Measurements from ENCODE around the gene BIVM.

The BIVM gene

DNA sequence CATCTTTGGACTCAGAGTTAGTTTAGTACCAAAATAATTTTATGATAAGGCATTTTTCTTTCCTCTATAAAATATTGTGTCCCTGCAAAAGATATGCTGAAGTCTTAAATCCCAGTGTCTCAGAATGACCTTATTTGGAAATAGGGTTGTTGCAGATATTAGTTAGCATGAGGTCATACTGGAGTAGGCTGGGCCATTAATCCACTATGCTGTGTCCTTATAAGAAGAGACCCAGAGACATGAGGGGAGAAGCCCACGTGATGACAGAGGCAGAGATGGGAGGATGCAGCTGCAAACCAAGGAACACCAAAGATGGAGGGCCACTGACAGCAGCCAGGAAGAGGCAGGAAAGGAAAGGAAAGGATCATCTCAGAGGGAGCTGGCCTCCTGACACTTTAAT, 6.5 kb upstream of the BIVM start:
- no peak for DNase-seq (ENCODE audit: low read depth)

DNA sequence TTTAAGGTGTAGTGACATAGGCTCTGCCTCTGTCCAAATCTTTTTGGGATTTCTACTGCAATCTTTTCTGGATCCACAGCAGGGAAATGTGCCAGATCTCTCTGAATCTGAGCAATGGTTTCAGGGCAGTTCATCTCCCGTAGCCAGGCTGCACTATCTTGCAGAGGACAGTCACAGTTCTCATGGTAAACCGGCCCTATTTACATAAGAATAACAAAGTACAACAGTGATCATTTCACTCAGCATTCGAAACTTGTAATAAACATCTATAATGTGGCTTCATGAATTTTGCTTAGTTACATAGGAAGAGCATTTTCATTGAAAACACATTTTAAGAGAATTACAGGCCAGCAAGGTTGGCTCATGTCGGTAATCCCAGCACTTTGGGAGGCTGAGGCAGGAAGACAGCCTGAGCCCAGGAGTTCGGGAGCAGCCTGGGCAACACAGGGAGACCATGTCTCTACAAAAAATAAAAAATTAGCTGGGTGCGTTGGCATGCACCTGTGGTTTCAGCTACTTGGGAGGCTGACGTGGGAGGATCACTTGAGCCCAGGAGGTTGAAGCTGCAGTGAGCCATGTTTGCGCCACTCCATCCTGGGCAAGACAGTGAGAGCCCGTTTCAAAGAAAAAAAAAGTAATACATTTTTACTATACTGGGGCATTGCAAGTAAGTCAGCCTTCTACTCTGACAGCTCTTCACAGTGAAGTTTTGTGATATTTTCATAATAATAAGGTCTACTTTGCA, 5.1 kb upstream of the BIVM start:
- no peak for DNase-seq (ENCODE audit: low read depth)

DNA sequence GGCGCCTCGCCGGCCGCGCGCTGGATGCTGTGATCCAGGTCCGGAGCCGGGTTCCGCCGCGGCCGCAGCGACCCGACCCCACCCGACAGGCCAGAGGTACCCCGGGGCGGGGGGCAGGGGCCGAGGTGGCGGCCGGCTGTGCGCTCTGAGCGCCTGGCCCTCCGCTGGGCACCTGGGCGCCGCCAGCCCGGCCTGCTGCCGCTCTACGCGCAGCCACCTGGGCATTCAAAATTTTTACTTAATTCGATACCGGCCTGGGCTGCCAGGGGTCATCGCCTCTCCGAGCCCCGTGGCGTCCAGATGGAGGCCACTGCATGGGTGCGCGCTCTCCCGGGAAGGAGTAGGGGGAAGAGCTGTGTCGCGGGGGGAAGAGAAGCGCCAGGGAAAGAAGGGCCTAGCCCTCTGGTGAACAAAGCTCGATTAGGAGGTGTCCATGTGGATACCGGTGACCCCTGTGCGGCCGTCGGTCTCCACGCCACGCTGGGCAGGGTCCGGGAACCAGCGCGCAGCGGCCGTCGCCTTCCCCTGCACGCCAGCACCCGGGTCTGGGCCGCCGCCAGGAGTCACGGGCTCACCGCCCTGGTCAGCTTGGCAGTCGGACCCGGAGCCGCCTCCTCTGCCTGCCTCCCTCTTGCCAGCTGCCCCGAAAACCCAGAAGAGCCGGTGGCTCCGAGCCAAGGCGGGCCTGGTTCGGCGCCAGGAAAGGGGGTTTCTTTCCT, 666 bp downstream of the BIVM start:
- DNase-seq (ENCODE audit: low read depth): peak; percentile 16

GRCh38 chr13:102800145-102801041, 1.5 kb downstream of the BIVM start:
- DNase-seq (ENCODE audit: low read depth): peak; percentile 84

GRCh38 chr13:102805680-102806079, 6.8 kb downstream of the BIVM start:
- DNase-seq (ENCODE audit: low read depth): no peak

- no peak for DNase-seq (ENCODE audit: low read depth)
Observed at GRCh38 chr13:102807699-102808098, 8.8 kb downstream of the BIVM start.

DNA sequence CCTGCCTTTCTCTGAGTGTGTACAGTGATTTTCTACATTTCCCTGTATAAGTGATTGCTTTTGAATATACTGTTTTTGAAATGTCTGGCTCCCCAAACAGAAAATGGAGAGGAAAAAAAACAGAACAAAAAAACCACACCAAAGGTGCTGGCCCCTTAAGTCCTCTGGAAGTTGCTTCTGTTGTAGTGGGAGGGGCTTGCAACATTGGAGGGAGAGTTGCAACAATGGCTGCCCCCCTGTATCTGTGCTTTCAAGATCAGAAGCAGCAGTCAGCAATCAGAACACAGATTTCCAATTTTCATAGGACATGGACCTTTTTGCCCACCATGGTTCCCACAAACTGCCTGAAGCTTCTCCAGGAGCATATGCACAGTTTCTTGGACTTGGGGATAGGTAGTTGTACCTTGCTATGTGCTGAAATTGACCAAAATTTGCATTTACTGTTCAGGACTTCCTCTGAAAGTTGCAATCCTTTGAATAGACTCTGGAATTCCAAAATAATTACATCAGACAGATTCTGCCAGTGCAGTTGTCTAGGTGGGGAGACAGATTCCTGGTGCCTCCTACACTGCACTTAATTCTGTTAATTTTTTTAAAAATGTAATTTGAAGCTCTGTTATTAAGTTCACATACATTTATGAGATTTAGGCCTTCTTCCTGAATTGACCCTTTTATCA, 13.8 kb downstream of the BIVM start:
- no peak for DNase-seq (ENCODE audit: low read depth)

- no peak for DNase-seq (ENCODE audit: low read depth)
Observed at GRCh38 chr13:102814025-102814607, 15.2 kb downstream of the BIVM start.

DNA sequence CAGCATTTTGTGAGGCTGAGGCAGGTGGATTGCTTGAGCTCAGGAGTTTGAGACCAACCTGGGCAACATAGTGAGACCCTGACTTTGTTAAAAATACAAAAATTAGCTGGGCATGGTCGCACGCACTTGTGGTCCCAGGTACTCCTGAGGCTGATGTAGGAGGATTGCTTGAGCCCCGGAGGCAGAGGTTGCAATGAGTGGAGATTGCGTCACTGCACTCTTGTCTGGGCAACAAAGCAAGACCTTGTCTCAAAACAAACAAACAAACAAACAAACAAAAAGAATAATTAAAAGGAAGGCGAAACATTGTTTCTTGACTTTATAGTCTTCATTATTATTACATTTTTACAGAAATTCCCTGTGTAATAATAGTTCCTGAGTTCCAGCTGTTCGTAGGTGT, 15.9 kb downstream of the BIVM start:
- no peak for DNase-seq (ENCODE audit: low read depth)

DNA sequence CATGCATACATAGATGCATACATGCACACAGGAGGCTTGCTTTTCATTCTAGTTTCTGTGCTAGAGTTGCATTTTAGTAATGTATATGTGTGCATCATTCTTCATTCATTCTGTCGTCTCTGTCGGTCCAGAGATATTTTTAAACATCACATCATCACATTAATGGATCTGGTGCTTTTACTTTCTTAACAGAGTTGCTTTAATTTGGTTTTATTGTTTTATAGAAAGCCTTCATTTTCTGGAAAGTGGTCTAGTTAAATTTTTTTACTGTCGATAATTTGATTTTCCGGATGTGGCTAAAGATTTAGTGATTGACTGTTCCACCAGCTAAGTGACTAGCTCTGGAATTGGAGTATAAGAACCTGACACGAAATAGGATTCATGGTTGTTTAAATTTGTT, 16.9 kb downstream of the BIVM start:
- no peak for DNase-seq (ENCODE audit: low read depth)

DNA sequence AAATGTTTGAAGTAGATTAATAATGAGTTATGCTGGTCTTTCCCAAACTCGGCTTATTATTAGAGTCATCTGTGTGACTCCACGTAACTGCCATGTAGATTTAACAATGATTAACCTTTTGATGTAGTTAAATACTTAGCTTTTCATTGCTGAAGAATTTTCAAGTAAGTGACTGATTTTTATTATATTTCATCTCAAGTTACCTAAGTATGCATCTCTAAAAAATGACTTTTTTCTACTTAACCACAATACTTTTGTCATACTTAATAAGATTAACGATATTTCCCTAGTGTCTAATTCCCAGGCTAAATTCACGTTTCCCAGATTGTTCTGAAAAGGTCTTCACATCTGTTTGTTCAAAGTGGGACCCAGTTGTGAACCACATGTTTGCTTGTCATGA, 17.8 kb downstream of the BIVM start:
- DNase-seq (ENCODE audit: low read depth): no peak

- no peak for DNase-seq (ENCODE audit: low read depth)
Observed at GRCh38 chr13:102817241-102817640, 18.3 kb downstream of the BIVM start.

DNA sequence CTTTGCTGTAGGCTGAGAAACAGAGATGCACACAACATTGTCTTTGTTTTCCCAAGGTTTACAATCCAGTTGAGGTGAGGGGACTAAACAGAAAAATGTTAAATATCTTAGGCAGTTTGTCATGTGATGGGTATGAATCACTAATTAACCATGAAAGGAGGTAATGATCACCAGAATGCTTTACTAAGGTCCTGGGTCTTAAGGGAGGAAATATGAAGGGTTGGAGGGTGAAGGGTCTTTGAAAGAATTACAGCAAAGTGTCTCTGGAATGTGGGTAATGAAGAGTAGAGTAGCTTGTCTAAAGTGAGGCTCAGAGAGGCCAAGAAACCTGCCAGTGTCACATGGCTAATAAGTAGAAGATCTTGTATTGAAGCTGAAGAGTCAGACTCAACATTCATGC, 19.0 kb downstream of the BIVM start:
- DNase-seq (ENCODE audit: low read depth): no peak

DNA sequence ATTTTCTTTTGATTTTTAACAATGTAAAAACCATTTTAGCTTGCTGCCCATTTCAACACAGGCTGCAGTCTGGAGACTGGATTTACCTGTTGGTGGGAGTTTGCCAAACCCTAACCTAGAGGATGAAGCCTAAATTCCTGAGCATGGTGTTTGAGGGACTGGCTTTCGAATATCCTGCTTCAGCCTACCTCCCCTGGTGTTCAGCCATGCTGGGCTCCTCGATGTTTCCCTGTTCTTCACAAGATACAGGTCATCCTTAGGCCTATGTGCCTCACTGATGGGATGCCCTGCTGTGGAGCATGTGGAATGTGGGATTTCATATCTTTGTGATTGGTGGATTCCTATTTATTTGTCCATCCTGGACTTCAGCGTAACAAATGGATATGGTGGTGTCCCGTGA, 26.5 kb downstream of the BIVM start:
- no peak for DNase-seq (ENCODE audit: low read depth)

GRCh38 chr13:102825921-102826706, 27.2 kb downstream of the BIVM start:
- DNase-seq (ENCODE audit: low read depth): no peak

- DNase-seq (ENCODE audit: low read depth): no peak
Observed at GRCh38 chr13:102830646-102831045, 31.7 kb downstream of the BIVM start.

GRCh38 chr13:102836471-102836870, 37.6 kb downstream of the BIVM start:
- DNase-seq (ENCODE audit: low read depth): no peak

- DNase-seq (ENCODE audit: low read depth): no peak
Observed at GRCh38 chr13:102838273-102838672, 39.4 kb downstream of the BIVM start.

- DNase-seq (ENCODE audit: low read depth): no peak
Observed at GRCh38 chr13:102838982-102839381, 40.1 kb downstream of the BIVM start.

- DNase-seq (ENCODE audit: low read depth): no peak
Observed at GRCh38 chr13:102839462-102839861, 40.5 kb downstream of the BIVM start.

GRCh38 chr13:102845289-102845629, 46.3 kb downstream of the BIVM start:
- no peak for DNase-seq (ENCODE audit: low read depth)

Measured in activated T-cell treated with anti-CD3 and anti-CD28 coated beads for 48 hours (primary cell).